SK-N-SH (cell line): ENCODE measurements around the gene FAM107A.

Experiments
- GATA2 ChIP-seq: sonication (generic); formaldehyde crosslinking; IDR thresholded peaks from 2 replicates; pipeline ENCODE4 v1.5.0; 2020; ENCODE audit warnings: mild to moderate bottlenecking, missing genetic modification reagents
- MXI1 ChIP-seq: IDR thresholded peaks from 2 replicates; pipeline ENCODE4 v1.6.1; 2012; ENCODE audit warnings: mild to moderate bottlenecking, low read depth, low read length, improper control_type of control experiment
- TAF1 ChIP-seq: IDR thresholded peaks from 2 replicates; pipeline ENCODE4 v1.6.1; 2012; ENCODE audit warnings: low read depth, mild to moderate bottlenecking, low read length, moderate library complexity, borderline replicate concordance
- TCF12 ChIP-seq: IDR thresholded peaks from 2 replicates; pipeline ENCODE4 v1.4.0; 2012
- YY1 ChIP-seq: IDR thresholded peaks from 2 replicates; pipeline ENCODE4 v1.4.0; 2012; ENCODE audit warnings: low read depth, mild to moderate bottlenecking
- TF ChIP-seq, protein P1 (sequence below): fragments of 200-600 bp; sonication (generic); IDR thresholded peaks from 2 replicates; pipeline ENCODE4 v1.6.1; 2017; ENCODE audit warnings: antibody characterized with exemption, mild to moderate bottlenecking, moderate library complexity

DNA sequence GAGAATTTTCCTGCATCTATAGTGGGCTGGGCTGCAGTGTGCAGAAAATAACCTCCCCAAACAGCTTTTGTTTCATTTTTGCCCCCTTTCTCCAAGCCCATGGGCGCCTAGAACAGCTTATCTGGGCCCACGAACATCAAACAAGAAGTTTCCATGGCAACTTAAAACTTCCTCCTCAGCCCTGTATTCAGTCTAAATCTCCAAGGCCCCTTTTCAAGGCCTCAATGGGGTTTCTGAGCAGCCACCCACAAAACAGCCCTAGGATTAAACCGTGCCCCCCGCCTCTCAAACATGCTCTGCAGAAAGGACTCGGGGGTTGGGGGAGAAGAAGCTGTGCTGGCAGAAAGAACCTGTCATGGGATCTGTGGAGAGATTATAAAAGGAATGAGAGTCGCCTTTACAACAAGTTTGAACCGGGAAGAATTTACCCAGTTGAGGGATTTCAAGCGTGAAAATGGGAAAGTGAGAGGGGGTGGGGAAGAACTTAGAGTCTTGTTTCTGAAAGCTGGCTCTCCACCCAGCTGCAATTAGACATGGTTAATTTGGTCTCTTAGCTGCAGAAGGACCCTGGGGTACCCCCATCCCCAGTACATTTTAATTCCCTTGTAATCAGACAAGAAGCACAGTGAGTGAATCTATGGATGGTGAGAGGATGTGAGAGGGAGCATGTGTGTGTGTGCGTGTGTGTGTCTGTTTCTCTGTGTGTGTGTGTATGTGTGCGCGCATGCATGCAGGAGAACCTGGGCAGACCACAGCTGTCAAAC, 4.3 kb upstream of the FAM107A start:
- no peak for TF ChIP-seq TAF1
- TF ChIP-seq MXI1 = no peak
- TF ChIP-seq TCF12 = no peak
- TF ChIP-seq, protein P1, sequence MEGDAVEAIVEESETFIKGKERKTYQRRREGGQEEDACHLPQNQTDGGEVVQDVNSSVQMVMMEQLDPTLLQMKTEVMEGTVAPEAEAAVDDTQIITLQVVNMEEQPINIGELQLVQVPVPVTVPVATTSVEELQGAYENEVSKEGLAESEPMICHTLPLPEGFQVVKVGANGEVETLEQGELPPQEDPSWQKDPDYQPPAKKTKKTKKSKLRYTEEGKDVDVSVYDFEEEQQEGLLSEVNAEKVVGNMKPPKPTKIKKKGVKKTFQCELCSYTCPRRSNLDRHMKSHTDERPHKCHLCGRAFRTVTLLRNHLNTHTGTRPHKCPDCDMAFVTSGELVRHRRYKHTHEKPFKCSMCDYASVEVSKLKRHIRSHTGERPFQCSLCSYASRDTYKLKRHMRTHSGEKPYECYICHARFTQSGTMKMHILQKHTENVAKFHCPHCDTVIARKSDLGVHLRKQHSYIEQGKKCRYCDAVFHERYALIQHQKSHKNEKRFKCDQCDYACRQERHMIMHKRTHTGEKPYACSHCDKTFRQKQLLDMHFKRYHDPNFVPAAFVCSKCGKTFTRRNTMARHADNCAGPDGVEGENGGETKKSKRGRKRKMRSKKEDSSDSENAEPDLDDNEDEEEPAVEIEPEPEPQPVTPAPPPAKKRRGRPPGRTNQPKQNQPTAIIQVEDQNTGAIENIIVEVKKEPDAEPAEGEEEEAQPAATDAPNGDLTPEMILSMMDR = no peak
- TF ChIP-seq GATA2 (CRISPR knock-in tag) = no peak
- TF ChIP-seq YY1 = no peak
